ENCODE measurements around the gene PSMD1.
"Not testable (repeated sequence)": the region's sequence is repeated elsewhere in the genome, so short reads cannot be mapped to it uniquely, and the experiment has no call there.

PSMD1 gene

GRCh38 chr2:231065966-231066365 is 9.3 kb downstream of the PSMD1 start:
- no peak for TF ChIP-seq CTCF (IDR thresholded peaks at IDR 0.05; ENCODE audit: control insufficient read depth, insufficient read depth, low read depth, low read length, missing control alignments)
- no peak overlapping the region for H3K4me3 ChIP-seq (ENCODE audit: control insufficient read depth, low read depth, low read length)
- no peak for DNase-seq (ENCODE audit: low read depth)

- not testable (repeated sequence) for DNase-seq (ENCODE audit: low read depth); H3K4me3 ChIP-seq (ENCODE audit: control insufficient read depth, low read depth, low read length)
Measured at GRCh38 chr2:231067531-231067930, 10.9 kb downstream of the PSMD1 start.

- no peak for DNase-seq (ENCODE audit: low read depth)
- no peak overlapping the region for H3K4me3 ChIP-seq (ENCODE audit: control insufficient read depth, low read depth, low read length)
- TF ChIP-seq CTCF (IDR thresholded peaks at IDR 0.05; ENCODE audit: control insufficient read depth, insufficient read depth, low read depth, low read length, missing control alignments) = no peak
Measured at GRCh38 chr2:231068525-231069222, 12.0 kb downstream of the PSMD1 start.

- TF ChIP-seq CTCF (IDR thresholded peaks at IDR 0.05; ENCODE audit: control insufficient read depth, insufficient read depth, low read depth, low read length, missing control alignments) = no peak
- no peak overlapping the region for H3K4me3 ChIP-seq (ENCODE audit: control insufficient read depth, low read depth, low read length)
- DNase-seq (ENCODE audit: low read depth) = peak; percentile 17
Measured at GRCh38 chr2:231069379-231070054, 12.8 kb downstream of the PSMD1 start.

- DNase-seq (ENCODE audit: low read depth) = no peak
- no peak overlapping the region for H3K4me3 ChIP-seq (ENCODE audit: control insufficient read depth, low read depth, low read length)
- TF ChIP-seq CTCF (IDR thresholded peaks at IDR 0.05; ENCODE audit: control insufficient read depth, insufficient read depth, low read depth, low read length, missing control alignments) = no peak
Measured at GRCh38 chr2:231084565-231084964, 27.9 kb downstream of the PSMD1 start.

- TF ChIP-seq CTCF (IDR thresholded peaks at IDR 0.05; ENCODE audit: control insufficient read depth, insufficient read depth, low read depth, low read length, missing control alignments) = no peak
- DNase-seq (ENCODE audit: low read depth) = no peak
- H3K4me3 ChIP-seq (ENCODE audit: control insufficient read depth, low read depth, low read length) = no peak overlapping the region
Measured at GRCh38 chr2:231088754-231089153, 32.1 kb downstream of the PSMD1 start.

- H3K4me3 ChIP-seq (ENCODE audit: control insufficient read depth, low read depth, low read length) = no peak overlapping the region
- TF ChIP-seq CTCF (IDR thresholded peaks at IDR 0.05; ENCODE audit: control insufficient read depth, insufficient read depth, low read depth, low read length, missing control alignments) = no peak
- DNase-seq (ENCODE audit: low read depth) = no peak
Measured at GRCh38 chr2:231093933-231094332, 37.3 kb downstream of the PSMD1 start.

Measured in AG09309 (cell line).